DMS79 treated with DMSO at 0.1 percent for 48 hours (cell line): ENCODE data around the gene AMOT.

Experiments
- DNase-seq: peaks from one replicate; lab custom pipeline; 2025; lab: John Stamatoyannopoulos, UW

AMOT gene

DNA sequence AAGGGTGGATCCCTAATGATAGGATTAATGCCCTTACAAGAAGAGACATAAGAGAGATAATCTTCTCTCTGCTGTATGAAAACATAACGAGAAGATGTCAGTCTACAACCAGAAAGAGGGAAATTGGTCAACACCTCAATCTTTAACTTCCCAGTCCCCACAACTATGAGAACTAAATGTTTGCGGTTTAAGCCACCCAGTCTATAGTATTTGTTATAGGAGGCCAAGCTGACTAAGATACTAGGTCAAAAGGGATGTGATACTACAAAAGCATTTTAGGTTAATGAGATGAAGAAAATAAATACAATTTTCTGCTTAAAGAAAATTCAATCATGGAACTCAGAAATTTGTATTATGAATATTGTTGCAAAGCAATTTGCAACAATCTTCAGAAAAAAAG is 105.5 kb downstream of the AMOT start:
- DNase-seq, result no peak

DNA sequence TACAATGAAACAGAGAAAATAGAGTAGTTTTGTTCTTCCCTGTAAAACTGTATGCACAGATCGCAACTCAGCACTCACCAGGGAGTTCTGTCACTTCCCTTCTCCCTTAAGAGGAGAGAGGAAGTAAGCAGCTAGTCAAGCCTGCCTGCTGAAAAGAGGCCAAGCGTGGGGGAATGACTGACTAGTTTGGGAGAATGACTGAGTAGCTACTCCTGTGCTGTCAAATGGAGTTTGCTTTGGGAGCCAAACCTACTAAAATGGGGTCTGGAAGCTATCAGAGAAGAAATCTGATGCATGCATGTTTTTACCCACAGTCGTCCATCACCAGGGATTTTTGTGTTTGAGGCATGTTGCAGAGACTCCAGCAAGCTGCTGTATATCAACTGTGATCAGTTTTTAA is 106.3 kb downstream of the AMOT start:
- no peak for DNase-seq

DNA sequence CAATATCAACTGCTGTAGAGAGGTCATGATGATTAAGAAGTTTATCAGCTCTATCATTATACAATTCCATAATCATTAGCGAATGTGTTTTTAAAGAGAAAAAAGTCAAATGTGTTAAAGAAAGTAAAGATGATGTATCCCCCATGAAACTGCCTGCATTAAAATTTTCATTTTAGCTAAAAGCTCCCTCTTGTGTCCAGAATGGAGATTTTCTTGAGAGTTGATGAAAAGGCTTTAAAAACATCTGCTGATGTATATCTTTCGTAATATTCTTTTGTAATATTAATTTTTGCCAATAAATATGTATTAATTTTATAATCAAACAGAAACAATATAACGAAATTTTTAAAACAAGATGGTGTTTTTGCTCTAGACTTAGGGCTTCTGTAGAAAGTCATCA is 108.8 kb downstream of the AMOT start:
- no peak for DNase-seq
